ENCODE measurements around the gene ATP6AP1.

DNA sequence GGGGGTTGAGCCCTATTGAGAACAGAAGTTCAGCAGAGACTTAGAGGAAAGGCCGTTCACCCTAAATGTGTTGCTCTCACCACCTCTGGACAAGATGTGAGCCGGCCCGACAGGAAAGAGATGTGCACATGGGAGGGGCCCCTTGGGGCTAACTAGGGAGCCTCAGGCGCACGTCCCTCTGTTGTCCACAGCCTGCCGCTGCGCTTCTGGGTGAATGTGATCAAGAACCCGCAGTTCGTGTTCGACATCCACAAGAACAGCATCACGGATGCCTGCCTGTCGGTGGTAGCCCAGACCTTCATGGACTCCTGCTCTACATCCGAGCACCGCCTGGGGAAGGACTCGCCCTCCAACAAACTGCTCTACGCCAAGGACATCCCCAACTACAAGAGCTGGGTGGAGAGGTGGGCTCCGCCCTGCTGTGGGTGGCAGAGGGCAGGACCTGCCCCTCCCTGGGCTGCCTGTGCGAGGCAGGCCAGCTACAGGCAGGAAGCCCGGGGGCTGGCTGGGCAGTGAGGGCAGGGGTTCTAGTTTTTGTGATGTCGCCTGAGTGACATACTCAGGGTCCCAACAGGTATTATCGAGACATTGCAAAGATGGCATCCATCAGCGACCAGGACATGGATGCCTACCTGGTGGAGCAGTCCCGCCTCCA lies 42.6 kb downstream of the ATP6AP1 start:
- TF ChIP-seq CTCF (optimal IDR thresholded peaks at IDR 0.05 in 1 of 3, IDR thresholded peaks at IDR 0.05 in 1 of 3, conservative IDR thresholded peaks at IDR 0.05 in 1 of 3; ENCODE audit: extremely low read depth in 1 of 3, insufficient read depth in 2 of 3, low read length in 3 of 3) (no peak), EZH2 (IDR thresholded peaks at IDR 0.05; ENCODE audit: low read length) (no peak)

Data from keratinocyte (primary cell).